Measurements from ENCODE around the gene FAM149A.

GRCh38 chr4:186067757-186068385 is 36.6 kb upstream of the FAM149A start:
- TF ChIP-seq POLR2A (IDR thresholded peaks at IDR 0.05) (no peak), CTCF (IDR thresholded peaks at IDR 0.05) (peak in 5 of 7 experiments; percentile 17 to 76 (median 50)), EP300 (IDR thresholded peaks at IDR 0.05) (no peak)

Measured in stomach (tissue), 4 donors.